ENCODE measurements around the gene MIB1.
A peak's percentile ranks its signal among the peaks of the same experiment; 100 is the strongest.

The MIB1 gene

GRCh38 chr18:21896732-21897336 lies 156.2 kb downstream of the MIB1 start:
- no peak for DNase-seq

- DNase-seq: peak; percentile 39
Observed at GRCh38 chr18:21897811-21898210, 157.2 kb downstream of the MIB1 start.

- DNase-seq: no peak
Observed at GRCh38 chr18:21900605-21901352, 160.2 kb downstream of the MIB1 start.

GRCh38 chr18:21901423-21901945 lies 160.9 kb downstream of the MIB1 start:
- no peak for DNase-seq

GRCh38 chr18:21903709-21904108 lies 163.1 kb downstream of the MIB1 start:
- DNase-seq: no peak

- no peak for DNase-seq
Observed at GRCh38 chr18:21904856-21905255, 164.3 kb downstream of the MIB1 start.

GRCh38 chr18:21907451-21907850 lies 166.9 kb downstream of the MIB1 start:
- no peak for DNase-seq

- DNase-seq: no peak
Observed at GRCh38 chr18:21908711-21909110, 168.1 kb downstream of the MIB1 start.

- no peak for DNase-seq
Observed at GRCh38 chr18:21910906-21911305, 170.3 kb downstream of the MIB1 start.

GRCh38 chr18:21911551-21911950 lies 171.0 kb downstream of the MIB1 start:
- no peak for DNase-seq

- no peak for DNase-seq
Observed at GRCh38 chr18:21912339-21913239, 172.0 kb downstream of the MIB1 start.

- DNase-seq: peak; percentile 42
Observed at GRCh38 chr18:21914739-21915319, 174.2 kb downstream of the MIB1 start.

GRCh38 chr18:21915546-21915945 lies 175.0 kb downstream of the MIB1 start:
- no peak for DNase-seq

GRCh38 chr18:21916594-21916993 lies 176.0 kb downstream of the MIB1 start:
- no peak for DNase-seq

GRCh38 chr18:21918693-21919092 lies 178.1 kb downstream of the MIB1 start:
- DNase-seq: no peak

Data from fibroblast of skin of scalp (primary cell).